IMR-90 (cell line): Measurements from ENCODE around the gene BMERB1.

Experiments used
- BHLHE40 ChIP-seq: fragments of 150-350 bp; IDR thresholded peaks from 2 replicates; pipeline ENCODE4 v1.6.1; 2016; ENCODE audit warnings: mild to moderate bottlenecking, low read depth, low read length
- CTCF ChIP-seq: conservative IDR thresholded peaks from 2 replicates; pipeline ENCODE4 v1.5.1; 2012; ENCODE audit warnings: mild to moderate bottlenecking, low read depth, low read length, improper control_type of control experiment
- MAFK ChIP-seq: IDR thresholded peaks from 2 replicates; pipeline ENCODE4 v1.6.1; 2012; ENCODE audit warnings: low read depth, low read length, improper control_type of control experiment
- POLR2A ChIP-seq: IDR thresholded peaks from 2 replicates; pipeline ENCODE4 v1.6.1; 2012; ENCODE audit warnings: mild to moderate bottlenecking, low read depth, low read length
- RAD21 ChIP-seq: IDR thresholded peaks from 2 replicates; pipeline ENCODE4 v1.6.1; 2012; ENCODE audit warnings: low read length, improper control_type of control experiment

- TF ChIP-seq POLR2A (no peak), BHLHE40 (no peak), RAD21 (no peak), CTCF (no peak), MAFK (no peak)
These were observed 74.7 kb downstream of the BMERB1 start for GRCh38 chr16:15509051-15509592.
